ENCODE data around the gene NCAPH2.

Gene NCAPH2

DNA sequence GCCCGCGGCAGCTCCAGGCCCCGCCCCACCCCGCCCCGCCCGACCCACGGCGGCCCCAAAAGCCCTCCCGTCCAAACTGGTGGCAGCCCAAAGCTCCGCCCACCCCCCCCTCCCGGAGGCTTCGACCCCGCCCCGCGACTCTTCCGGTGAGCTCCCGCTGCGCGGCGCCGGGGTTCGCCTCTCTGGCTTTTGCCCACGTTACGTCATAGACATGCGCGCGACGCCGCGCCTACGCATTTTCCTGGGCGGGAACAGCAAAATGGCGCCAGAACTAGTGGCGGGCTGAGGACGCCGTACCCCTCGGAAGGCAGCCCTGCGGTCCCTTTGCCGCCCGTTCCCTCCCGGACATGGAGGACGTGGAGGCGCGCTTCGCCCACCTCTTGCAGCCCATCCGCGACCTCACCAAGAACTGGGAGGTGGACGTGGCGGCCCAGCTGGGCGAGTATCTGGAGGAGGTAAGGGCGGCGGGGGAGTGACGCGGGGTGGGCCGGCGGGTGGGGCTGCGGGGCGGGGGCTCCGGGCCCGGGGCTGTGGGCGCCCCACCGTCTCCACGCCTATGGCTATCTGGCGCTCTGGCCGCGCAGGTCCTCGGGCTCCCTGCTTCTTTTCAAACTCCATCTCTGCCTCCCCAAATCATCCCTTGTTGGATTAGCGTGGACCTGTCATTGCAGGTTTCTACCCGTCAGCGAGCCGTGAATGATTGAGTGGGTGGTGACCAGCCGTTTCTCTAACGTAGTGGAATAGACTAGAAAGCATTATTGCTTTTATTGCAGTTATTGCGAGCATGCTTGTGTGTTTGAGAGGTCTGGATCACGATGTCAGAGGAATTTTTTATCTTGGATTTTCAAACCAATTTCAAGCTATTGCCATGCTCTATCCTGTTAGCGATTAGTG, at the start of gene NCAPH2:
Gene NCAPH2, plus strand, starts transcription at position 234 of the 894 bp plus-strand sequence. Its CDS starts 114 bp downstream, at position 348.
- peak; percentile 98 for DNase-seq

DNA sequence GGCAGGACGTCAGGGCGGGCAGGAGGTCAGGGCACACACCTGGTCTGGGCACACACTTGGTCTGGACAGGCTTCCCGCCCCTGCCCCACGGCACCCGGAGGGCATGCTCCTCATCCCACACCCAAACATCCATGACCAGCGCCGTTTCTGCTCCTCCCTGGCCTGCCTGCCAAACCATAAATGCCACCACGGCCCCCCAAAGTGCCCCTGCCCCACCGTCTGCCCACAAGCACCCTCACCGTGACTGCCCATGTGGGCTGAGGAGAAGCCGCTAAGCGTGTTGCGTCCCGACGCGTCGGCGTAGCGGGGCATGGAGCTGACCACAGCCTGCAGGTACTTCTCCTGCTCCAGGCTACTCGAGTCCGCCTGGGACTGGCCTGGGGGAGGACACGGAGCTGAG, 49.0 kb upstream of the NCAPH2 start:
- DNase-seq, result no peak

DNA sequence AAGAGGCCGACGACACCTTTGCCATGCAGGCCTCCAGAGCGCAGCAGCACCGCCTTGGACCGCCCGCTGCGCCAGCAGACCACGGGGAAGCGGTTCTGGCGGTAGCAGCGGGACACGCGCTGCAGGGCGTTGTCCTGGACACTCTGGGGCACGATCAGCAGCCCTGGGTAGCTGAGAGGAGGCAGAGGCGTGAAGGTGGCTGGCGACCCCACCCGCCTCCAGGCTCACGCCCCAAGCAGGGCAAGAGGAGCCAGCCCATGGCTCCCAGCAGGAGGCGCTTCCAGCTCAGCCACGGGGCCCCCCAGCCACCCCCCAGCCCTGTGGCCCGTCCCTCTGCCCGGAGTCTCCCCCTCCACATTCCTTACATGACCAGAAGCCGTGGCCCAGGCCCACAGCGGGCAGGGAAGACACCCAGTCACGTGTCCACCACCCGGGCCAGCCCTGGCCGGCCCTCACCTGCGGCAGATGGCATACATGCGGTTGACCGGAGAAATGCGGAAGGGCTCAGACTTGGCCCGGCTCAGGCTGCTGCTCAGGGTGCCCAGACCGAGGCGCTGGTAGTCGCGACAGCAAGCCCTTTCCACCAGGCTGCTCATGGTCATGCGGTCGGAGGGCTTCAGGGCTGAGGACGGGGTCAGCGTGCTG, 48.4 kb upstream of the NCAPH2 start:
- no peak for DNase-seq

DNA sequence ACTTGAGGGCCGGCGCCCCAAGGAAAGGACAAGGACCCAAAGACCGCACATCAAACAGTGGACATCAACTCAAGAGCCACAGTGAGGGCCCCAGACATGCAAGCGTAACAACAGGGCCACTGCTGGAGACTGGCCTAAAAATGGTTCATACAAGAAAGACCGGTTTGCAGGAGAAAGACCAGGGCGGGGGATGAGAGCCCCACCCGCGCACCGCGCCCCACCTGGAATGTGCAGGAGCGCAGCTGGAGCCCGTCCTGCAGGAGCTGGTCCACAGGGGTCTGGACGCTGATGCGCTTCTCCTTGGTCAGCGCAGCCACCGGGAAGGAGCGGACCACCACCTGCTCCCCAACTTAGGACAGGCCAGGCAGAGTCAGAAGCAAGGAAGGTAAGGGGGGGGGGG, 47.1 kb upstream of the NCAPH2 start:
- no peak for DNase-seq

DNA sequence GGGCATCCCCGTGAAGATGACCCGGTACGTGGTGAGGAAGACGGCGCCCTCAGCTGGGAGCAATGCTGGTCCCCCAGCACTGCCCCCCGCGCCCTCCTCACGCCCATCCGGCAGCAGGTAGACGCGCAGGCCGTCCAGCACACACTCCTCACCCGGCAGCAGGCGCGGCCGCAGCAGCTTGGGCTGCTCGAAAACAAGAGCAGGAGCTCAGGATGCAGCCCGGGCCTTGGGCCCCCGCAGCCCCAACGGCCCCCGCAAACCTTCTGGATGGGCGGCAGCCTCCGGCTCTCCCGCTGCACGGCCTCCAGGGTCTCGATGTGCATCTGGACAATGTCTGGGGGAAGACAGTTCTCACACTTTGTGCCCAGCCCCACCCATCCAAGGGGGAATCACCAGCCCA, 46.5 kb upstream of the NCAPH2 start:
- no peak for DNase-seq

DNA sequence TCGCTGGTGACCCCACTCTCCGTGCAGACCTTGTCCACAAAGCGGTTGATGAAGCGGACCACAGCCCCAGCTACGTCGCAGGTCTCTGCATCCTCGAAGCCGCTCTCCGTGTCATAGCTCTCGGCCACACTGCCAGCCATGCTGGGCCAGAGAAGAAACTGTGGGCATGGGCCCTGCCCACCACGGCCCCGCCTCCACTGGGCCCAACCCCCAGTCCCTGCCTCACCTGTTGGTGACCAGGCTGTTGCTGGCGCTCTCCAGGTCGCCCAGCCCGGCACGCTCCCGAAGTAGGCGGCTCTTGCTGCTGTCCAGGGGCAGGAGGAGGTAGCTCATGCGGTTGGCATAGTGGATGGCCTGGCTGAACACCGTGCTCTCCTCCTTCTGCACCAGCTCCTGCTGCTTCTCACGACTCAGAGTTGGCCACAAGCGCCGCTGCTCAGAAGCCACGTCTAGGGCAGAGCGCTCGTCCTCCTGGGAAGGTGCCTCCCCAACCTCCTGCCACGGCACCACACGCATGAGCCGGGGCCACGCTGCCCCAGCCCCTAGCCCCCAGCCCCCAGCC, 46.0 kb upstream of the NCAPH2 start:
- no peak for DNase-seq

DNA sequence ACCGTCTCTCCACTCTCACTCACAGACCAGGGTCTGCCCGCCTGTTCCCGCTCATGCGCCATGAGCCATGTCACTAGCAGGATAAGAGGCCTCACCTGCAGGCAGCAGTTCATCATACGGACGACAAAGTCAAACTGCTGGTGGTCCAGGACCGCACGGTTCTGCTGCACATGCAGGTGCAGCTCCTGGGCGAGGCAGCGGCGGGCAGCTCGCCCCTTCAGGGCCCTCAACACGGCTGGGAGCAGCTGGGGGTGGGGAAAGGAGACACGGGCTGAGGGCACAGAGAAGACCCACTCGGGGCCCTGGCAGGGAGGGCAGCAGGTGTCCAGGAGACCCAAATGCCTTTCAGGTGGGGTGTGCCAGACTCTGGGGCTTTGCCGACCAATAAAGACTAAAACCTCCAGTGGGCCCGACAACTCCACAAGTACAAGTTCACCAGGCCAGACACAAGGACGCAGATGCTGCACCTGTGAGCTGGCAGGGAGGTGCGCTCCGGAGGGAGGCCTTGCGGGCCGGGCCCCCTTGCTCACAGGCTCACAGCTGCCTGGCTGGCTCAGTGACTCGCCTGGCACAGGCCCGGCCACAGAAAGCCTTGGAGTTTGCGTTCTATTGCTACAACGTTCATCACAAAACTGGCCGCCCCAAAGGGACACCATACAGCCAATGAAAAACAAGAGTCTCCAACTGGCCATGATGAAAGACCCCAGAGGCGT, 44.7 kb upstream of the NCAPH2 start:
- DNase-seq, result no peak

DNA sequence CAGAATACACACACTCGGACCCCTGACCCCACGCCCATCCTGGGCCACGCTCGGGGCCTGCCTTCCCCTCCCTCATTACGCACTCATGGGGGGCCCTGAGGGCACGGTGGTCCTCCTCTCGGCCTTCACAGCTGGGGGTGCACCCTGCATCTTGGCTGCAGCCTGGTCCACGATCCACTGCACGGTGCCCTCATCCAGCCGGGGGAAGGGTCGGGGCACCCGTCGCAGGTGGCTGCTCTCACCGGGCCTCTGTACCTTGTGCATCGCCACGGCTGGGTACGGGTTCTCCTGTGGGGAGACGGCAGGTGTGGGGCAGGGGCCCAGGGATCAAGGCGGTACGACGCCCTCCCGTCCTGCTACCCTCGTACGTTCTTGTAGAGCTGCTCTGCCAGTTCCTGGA, 43.6 kb upstream of the NCAPH2 start:
- no peak for DNase-seq

DNA sequence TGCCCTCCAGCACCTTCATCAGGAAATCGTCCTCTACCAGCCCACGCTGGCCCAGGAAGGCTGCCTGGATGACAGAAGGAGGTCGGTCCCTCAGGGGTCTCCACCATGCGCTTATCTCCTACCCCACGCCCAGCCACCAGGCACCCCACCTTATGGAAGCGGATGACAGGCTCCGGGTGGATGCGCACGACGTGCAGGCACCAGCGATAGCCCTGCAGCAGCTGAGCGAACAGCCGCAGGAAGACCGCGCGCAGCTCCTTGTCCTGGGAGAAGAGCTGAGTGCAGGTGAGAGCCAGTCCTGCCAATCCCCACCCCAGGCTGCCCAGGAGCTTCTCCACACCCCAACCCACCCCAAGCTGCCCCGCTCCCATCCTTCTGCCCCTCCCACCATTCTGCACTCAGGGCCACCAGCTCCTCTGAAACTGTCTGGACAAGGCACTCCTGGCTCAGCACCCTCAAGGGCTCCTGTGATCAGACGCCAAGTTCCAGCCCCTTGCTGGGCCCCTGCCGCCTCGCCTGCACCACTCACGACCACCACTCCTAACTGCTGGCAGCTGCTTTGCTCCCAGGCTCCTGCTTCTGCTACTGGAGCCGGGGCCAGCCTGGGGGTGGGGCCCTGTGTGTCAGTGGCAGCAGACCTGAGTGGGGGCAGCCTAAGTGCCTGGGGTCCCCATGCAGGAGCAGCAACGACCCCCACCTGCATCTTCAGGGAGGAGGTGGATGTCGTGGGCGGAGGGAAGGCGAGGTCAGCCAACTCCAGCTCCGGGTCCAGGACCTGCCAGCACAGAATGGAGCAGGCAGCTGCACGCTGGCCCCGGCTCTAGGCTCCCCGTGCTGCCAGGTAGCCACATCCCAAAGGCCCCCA, 42.7 kb upstream of the NCAPH2 start:
- DNase-seq, result no peak

DNA sequence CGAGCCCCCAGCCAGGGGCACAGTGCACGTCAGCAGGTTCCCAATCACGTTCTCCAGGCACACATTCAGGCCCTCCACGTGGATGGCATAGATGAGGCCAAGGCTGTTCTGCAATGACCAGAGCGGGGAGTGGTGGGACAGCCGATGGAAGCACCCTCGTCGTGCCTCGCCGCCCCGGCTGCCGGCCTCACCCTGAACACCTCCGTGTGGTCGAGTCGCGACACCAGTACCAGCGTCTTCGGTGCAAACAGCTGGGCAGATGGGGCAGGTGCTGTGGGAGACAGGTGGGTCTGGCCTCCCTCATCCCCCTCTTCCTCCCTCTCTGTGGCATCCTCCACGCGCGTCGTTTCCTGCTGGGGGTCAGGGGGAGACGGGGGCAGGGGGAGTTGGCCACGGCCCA, 40.7 kb upstream of the NCAPH2 start:
- DNase-seq, result no peak

DNA sequence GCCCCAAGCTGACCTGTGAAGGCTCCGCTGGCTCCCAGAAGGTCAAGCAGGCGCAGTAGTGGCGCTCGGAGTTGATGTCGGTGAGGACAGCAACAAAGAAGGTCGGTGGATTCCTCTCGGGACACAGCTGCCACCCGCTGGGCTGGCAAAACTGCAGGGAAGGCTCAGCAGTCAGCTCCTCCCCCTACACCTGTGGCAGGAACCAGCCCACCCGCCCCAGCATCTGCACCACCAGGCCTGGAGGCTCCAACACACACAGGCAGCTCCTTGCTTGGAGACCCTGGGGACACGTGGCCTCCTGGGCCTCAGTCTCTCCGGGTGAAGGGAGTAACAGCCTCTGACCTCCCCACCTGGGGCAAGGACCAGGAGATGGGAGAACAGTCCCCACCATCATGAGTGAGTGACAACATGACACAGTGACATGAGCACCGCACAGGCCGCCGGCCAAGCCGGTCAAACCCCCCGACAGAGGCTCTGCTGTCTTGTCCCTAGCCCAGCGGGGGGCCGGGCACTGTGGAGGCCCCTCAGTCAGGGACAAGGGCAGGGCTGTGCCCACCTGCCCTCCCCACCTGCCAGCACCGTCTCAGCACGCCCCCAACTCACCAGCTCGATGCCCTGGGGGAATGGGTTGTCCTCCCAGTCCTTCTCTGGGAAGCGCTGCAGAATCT, 40.1 kb upstream of the NCAPH2 start:
- no peak for DNase-seq

DNA sequence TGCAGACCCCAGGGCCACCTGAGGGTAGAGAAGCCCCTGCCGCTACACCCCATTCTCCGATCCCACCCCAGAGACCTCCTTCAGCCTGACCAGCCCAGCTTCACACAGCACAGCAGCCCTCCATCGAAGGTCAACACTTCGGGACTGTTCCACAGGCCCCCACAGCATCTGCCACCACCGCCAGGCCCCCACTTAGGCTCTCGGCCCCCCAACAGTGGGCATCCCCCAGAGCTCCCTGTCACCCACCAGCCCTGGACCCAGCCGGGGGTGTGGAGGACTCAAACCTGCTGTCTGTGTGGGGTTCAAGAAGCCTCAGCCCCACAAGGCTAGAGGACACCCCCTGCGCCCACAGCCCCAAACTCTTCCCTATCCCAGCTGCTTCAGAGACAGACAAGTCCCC, 39.4 kb upstream of the NCAPH2 start:
- DNase-seq, result no peak

DNA sequence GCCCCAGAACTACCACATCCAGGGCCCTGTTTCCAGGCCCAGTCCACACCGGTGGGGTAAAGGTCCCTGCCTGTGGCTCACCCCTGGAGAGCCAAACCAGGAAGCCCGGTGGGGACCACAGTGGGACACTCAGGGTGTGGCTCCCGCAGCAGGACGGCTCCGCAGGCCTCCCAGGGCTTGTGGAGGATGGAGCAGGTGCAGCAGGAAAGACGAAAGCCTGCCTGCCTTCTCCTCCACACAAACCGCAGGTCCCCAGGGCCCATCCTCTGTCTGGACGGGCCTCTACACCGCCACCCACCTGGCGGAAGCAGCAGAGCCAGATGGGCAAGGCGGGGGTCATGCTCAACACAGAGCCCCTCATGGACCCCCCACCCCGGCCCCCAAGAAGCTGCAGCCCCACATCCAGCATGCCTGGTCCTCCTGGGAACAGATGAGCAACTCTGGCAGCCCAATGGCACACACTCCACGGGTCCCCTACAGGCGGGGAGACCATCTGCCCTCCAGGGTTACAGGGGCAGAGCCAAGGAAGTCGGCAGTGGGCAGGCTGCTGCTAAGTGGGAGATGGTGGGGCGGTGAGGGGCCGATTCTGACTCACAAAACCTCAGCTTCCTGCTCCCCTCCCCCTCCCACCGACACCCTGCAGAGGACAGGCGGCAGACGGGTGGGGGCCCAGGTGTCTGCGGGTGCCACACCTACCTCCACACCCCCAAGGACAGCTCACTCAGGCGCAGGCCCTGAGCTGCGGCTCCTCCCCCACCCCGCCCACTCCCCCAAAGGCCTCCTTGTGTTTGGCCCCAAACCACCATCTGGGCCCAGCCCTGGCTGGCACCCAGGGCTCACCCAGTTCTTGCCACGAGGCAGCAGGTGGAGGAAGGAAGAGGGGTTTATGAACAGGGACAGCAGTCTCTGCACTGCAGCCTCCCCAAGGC, 38.4 kb upstream of the NCAPH2 start:
- no peak for DNase-seq

DNA sequence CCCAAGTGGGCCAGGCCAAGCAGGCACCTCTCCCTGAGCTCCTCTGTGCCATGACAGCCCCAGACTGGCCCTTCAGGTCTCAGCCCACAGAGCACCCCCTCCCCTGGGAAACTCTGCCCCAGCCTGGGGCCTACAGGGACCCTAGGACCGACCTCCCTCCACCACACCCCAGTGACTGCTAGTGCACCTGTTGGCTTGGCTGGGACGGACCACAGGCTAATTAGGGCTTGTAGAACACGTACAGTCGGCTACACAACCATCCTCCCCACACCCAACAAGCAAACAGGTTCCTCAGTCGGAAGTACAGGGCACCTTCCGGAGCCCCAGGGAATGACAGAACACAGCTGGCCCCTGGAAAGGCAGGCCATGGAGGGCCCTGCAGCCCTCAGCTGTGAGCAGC, 37.5 kb upstream of the NCAPH2 start:
- DNase-seq, result no peak

DNA sequence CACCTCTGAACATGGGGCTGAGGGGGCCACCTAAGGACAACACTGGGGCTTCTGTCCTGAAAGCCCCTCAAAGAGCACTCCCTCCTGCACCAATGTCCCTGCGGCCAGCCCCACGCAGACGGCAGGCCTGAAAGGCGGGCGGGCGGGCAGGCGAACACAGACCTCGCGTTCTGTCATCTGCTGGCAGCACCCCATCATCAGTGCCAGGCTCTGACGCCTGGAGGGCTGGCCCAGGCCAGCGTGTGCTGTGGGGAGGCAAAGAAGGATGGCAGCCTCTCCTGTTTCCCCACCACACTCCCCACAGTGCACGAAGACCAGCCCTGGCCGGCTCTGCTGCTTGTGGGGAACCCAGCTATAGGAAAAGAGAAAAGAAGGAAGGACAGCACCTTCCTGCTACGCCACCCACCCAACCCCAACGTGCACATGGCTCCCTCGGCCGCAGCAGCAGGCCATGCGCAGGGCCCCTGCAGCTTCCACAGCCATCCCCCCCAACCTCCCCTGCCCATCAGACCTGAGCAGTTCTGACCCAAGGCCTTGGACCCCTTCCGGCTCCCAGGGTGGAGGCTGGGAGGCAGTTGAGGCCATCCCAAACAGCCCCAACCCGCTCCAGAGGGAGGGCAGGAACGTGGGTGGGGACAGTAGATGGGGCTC, 36.7 kb upstream of the NCAPH2 start:
- DNase-seq, result no peak

DNA sequence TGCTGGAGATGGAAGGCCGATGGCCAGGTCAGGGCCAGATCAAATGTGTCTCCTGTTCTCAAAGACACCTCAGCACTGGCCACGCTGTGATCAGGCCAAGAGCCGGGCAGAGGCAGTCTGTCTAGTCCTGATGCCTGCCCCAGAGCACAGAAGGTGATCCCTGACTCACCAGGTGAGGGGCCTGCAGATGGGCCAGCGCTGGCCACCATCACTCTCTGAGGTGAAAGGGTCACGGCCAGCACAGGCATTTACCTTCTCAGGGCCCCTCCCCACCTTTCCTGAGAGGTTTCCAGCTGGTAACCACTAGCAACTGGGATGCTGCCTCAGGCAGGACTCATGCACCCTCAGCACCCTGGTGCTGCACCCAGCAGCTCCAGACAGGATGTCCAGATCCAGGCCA, 36.1 kb upstream of the NCAPH2 start:
- no peak for DNase-seq

DNA sequence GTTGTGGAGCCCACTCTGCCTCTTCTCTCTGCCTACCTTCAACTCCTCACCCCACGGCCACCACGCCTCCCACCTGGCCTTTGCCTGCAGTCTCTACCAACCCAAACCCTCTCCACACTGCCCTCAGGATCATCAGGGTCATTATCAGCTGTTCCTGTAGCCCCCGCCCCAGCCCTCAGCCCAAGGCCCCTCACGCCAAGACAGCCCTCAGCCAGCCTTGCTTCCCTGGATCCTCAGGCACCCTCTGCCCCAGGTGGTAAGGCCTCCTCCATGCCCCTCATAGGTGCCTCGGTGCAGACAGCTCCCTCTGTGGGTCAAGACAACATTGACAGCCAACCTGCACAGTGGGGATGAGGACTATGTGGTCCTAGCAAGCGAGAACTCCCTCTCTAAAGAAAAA, 34.9 kb upstream of the NCAPH2 start:
- no peak for DNase-seq

DNA sequence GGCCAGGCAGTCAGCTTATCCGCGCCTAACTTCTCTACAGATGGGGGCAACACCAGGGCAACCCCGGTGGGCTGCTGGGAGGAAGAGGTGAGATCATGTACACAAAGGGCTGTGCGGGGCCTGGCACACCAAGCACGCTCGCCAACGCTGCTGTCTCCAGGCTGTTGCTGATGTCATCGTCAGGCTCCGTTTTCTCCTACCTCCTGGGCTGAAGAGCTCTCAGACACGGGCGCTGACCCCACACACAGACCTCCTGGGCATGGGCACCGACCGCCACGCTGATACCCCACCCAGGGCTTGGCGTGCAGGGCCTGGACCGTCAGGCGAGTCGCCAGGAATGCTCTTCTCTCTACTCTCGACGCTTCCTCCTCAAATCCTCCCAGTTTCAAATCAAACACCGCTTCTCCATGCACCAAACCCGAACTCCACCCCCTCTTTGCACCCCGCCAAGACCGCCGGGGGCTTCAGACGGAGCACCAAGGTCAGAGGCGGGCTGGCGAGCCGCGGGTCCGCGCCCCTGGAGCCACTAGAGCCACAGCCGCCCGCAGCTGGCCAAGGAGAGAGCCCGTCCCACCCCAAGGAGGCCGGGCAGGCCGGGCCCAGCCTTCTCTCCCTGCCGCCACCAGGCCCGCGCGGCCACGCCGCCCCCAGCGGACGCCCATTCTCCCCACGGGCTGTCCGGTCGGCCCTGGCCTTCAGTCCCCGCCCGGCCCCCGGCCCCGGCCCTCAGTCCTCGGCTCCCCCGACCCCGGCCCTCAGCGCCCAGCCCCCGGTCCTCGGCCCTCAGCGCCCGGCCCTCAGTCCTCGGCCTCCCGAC, 34.0 kb upstream of the NCAPH2 start:
- peak; percentile 57 for DNase-seq
